Activated T-helper 1 cell treated with Interleukin-2 at 50 U/mL for 16 hours (primary cell): ENCODE results near the gene ZNF260.
"Not testable (repeated sequence)": the region's sequence is repeated elsewhere in the genome, so short reads cannot be mapped to it uniquely, and the experiment has no call there.

ENCODE experiments used
- DNase-seq: peaks from one replicate; pipeline ENCODE4 v3.0.0-alpha.2; 2020; ENCODE audit warnings: low read depth

ZNF260 gene

GRCh38 chr19:36528194-36528920 lies at the start of gene ZNF260:
Gene ZNF260 (minus strand): TSS chr19:36528271. CDS start chr19:36515238, 13,033 bp downstream.
- DNase-seq = peak; percentile 84

- DNase-seq = no peak
These were observed 49.4 kb upstream of the ZNF260 start for GRCh38 chr19:36577271-36577996.

DNA sequence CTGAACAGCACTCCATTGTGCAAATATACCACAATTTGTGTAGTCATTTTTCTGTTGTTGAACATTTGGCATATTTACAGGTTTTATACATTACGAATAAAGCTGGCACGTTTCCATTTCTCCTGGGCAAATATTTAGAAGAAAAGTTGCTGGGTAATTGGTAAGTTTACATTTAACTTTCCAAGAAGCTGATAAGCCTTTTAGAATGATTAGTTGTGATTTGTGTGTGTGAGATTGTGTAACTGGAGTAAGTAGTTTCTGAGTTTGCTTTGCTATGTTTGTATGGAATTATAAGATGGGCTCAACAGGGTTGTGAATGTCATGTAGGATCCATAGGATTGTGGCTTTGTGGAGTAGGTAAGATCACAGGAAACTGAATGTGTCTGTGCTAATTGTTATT lies 46.7 kb upstream of the ZNF260 start:
- no peak for DNase-seq

DNA sequence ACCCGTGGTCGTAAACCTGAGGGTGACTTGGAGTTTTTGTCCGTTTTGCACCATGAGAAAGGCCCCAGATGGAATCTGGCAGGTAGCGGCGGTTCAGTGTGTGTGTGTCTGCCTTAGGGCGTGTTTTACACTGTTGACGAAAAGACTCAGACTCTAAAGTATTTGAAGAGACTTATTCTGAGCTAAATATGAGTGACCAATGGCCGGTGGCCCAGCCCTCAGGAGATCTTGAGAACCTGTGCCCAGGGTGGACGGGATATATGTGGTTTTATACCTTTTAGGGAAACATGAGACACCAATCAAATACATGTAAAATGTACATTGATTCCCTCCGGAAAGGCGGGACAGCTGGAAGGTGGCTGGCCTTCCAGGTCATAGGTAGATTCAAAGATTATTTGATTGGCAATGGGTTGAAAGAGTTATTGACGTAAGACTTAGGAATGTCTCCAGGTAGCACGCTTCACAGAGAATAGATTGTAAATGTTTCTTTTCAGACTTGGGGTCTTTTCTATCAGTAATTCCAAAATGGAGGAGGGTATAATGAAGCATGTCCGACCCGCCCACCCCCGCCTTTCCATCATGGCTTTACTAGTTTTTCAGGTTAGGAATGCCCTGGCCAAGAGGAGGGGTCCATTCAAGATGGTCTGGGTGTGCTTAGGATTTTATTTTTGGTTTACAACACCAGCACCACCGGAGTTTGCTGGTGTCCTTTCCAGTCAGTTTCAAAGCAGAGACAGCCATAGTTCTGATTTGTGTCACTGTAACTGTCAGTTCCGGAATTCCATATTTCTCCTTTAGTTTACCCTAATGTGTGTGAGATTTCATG lies 46.0 kb upstream of the ZNF260 start:
- DNase-seq = no peak

GRCh38 chr19:36573020-36573894 lies 45.2 kb upstream of the ZNF260 start, which contains the start of gene ZNF529:
Gene ZNF529 (minus strand): TSS chr19:36573292. CDS start chr19:36572346, 946 bp downstream.
- peak; percentile 73 for DNase-seq

DNA sequence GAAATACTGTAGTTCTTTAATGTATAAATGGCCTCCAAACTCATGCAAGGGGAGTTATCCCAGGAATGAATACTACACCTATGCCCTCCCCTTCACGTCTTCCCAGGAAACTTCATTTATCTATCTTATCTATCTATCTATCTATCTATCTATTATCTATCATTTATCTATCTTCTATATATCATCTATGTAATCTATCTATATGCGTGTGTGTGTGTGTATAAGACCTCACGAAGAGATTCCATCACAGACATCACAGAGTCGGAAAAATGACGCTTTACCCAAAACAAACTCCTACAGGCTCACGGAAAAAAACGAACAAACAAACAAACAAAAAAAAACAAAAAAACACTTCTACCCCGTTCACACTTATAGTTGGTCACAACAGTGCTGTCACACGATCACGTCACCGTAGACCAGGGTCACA lies 44.5 kb upstream of the ZNF260 start:
- DNase-seq = no peak

DNA sequence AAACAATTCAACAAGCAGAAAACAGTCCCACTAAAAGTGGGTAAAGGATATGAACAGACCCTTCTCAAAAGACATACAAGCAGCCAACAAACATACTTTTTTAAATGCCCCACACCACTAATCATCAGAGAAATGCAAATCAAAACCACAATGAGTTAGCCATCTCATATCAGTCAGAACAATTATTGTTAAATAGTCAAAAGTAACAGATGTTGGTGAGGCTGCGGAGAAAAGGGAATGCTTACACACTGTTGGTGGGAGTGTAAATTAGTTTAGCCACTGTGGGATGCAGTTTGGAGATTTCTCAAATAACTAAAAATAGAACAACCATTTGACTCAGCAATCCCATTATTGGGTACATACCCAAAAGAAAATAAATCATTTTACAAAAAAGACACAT lies 36.3 kb upstream of the ZNF260 start:
- no peak for DNase-seq

DNA sequence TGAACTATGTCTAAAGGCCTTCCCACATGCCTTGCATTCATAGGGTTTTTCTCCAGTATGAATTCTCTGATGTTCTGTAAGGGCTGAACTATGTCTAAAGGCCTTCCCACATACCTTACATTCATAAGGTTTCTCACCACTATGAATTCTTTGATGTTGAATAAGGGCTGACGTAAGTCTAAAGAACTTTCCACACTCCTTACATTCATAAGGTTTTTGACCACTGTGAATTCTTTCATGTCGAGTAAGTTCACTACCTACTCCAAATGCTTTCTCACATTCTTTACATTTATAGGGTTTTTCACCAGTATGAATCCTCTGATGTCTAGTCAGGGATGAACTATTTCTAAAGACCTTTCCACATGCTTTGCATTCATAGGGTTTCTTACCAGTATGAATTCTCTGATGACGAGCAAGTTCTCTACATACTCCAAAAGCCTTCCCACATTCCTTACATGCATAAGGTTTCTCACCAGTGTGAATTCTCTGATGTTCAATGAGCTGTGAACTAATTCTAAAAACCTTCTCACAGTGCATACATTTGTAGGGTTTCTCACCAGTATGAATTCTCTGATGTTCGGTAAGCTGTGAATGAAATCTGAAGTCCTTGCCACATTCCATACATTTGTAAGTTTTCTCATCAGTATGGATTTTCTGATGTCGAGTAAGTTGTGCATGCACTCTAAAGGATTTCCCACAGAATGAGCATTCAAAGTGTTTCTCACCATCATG lies 19.1 kb upstream of the ZNF260 start:
- DNase-seq = no peak

DNA sequence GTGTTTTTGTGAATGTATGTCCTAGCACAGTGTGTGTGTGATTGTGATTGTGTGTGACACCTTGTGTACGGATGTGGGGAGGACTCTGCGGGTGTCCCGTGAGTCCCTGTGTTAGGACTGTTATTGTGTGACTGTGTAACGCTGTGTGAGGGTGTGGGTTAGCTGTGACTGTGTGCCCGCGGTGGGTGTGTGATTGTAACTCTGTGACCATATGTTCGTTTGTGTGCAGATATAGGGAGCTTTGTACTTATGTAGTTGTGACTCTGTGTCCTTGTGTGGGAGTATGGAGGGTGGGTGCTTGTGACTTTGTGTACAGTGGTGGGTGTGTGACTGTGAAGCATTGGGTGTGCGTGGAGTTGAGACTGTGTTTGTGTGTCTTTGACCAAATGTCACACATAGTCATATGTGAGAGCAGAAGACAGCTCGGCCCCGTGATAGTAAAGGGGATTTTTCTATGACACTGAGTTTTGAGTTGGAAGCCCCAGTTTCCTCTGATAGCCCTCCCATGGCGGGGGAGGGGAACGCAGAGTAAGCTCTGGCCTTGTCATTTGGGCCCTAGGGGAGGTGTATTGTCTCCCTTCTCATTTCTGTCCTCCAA lies 949 bp upstream of the ZNF260 start:
- no peak for DNase-seq

GRCh38 chr19:36527873-36528193 lies 238 bp downstream of the ZNF260 start:
- no peak for DNase-seq

GRCh38 chr19:36527341-36527740 lies 730 bp downstream of the ZNF260 start:
- DNase-seq = no peak

DNA sequence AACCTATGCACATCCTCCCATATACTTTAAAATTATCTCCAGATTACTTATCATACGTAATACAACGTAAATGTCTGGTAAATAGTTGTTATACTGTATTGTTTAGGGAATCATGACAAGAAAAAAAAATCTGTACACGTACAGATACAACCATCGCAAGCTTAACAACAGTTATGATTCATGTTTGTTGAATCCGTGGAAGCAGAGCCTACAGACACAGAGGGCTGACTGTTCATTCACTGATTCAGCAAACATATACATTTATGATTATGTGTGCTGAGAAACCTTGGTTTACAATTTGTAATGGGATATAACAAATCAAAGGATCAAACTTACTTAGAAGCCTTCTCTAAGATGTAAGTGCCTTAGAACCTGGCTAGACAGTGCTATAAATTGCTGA lies 1.5 kb downstream of the ZNF260 start:
- no peak for DNase-seq

DNA sequence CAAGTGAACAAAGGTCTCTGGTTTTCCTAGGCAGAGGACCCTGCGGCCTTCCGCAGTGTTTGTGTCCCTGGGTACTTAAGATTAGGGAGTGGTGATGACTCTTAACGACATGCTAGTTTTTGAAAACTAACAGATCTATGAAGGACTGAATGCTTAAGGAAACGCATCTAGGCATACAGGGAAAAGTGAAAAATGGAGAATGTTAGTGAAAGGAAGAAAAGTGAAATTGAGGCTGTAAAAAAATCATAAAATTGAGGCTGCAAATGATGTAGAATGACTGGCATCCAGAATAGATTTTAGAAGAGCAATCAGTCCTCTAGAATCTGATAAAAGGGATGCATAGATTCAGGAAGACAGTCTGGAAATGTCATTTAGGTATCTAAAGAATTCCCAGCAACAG lies 3.5 kb downstream of the ZNF260 start:
- no peak for DNase-seq

GRCh38 chr19:36514012-36514612 lies 14.0 kb downstream of the ZNF260 start:
- DNase-seq = no peak

GRCh38 chr19:36508325-36508724 lies 19.7 kb downstream of the ZNF260 start:
- DNase-seq = no peak

DNA sequence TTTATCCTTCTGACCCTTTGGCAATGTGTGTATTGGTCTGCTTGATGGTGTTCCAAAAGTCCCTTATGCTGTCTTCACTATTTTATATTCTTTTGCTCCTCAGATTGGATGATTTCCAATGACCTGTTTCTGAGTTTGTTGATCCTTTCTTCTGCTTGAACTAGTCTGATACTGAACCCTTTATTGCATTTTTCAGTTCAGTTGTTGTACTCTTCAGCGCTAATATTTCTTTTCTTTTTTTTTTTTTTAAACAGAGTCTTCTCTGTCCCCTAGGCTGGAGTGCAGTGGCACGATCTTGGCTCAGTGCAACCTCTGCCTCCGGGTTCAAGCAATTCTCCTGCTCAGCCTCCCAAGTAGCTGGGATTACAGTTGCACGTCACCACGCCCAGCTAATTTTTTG lies 26.1 kb downstream of the ZNF260 start:
- no peak for DNase-seq

- no peak for DNase-seq
These were observed 31.1 kb downstream of the ZNF260 start for GRCh38 chr19:36497001-36497400.

GRCh38 chr19:36492689-36493453 lies 35.2 kb downstream of the ZNF260 start:
- not testable (repeated sequence) for DNase-seq

DNA sequence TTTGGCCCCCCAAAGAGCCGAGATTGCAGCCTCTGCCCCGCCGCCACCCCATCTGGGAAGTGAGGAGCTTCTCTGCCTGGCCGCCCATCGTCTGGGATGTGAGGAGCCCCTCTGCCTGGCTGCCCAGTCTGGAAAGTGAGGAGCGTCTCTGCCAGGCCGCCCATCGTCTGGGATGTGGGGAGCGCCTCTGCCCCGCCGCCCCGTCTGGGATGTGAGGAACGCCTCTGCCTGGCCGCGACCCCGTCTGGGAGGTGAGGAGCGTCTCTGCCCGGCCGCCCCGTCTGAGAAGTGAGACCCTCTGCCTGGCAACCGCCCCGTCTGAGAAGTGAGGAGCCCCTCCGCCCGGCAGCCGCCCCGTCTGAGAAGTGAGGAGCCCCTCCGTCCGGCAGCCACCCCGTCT lies 37.2 kb downstream of the ZNF260 start:
- DNase-seq = not testable (repeated sequence)
